SK-N-SH (cell line): Measurements from ENCODE around the gene BMPR1A. TPM values are rescaled to one million over a fixed set of nuclear protein-coding genes. Genes with fewer than 3 reads are reported as not detected.
A peak's percentile ranks its signal among the peaks of the same experiment; 100 is the strongest.

Experiments
- CTCF ChIA-PET: fragments of 300-600, 350-600 bp; formaldehyde crosslinking; extraction: SDS; loops from one replicate; lab custom pipeline; 2021; lab: Yijun Ruan, JAX
- POLR2A ChIA-PET: fragments of 350-600 bp; sonication (Branson Sonifier 250); formaldehyde crosslinking; extraction: SDS; loops from one replicate; lab custom pipeline; 2020; ENCODE audit warnings: antibody characterized with exemption, inconsistent platforms; lab: Yijun Ruan, JAX
- DNase-seq: peaks from one replicate; pipeline ENCODE4 v3.0.0; 2012
- H2AFZ ChIP-seq: fragments of 200-600 bp; sonication (generic); 2 replicates; pipeline ENCODE4 v1.8.1; 2016; ENCODE audit warnings: antibody characterized with exemption, mild to moderate bottlenecking, low read depth
- H3F3A ChIP-seq: fragments of 200-600 bp; sonication (generic); replicated peaks from 2 replicates; pipeline ENCODE3; 2016; ENCODE audit warnings: antibody characterized with exemption, mild to moderate bottlenecking; ENCODE audit not compliant: insufficient read depth
- H3K27ac ChIP-seq, 2 experiments: fragments of 200-500 bp in 1 of 2; fragments of 200-600 bp in 1 of 2; sonication (Bioruptor generic) in 1 of 2; sonication (generic), shearing (Covaris generic) in 1 of 2; 2 replicates each; pipeline versions ENCODE4 v1.5.1 to v1.6.1; 2014 to 2016; ENCODE audit warnings: low read depth in 2 of 2, inconsistent platforms in 1 of 2, low read length in 1 of 2, mild to moderate bottlenecking in 1 of 2, mixed read lengths in 1 of 2
- H3K27me3 ChIP-seq: fragments of 200-600 bp; sonication (generic), shearing (Covaris generic); 2 replicates; pipeline ENCODE4 v1.6.1; 2016; ENCODE audit warnings: mixed run types; ENCODE audit not compliant: insufficient read depth
- H3K36me3 ChIP-seq, 2 experiments: fragments of 200-500 bp in 1 of 2; fragments of 200-600 bp in 1 of 2; sonication (Bioruptor generic) in 1 of 2; sonication (generic) in 1 of 2; replicated peaks in 1 of 2; 2 replicates each; pipeline versions ENCODE3 to v1.5.1; 2014 to 2016; ENCODE audit warnings: low read length in 1 of 2, mild to moderate bottlenecking in 1 of 2; ENCODE audit not compliant: insufficient read depth in 2 of 2, control insufficient read depth in 1 of 2
- H3K4me1 ChIP-seq, 2 experiments: fragments of 200-500 bp in 1 of 2; fragments of 200-600 bp in 1 of 2; sonication (Bioruptor generic) in 1 of 2; sonication (generic), shearing (Covaris generic) in 1 of 2; 2 replicates each; pipeline versions ENCODE4 v1.5.1 to v1.6.1; 2014 to 2016; ENCODE audit warnings: low read depth in 1 of 2, low read length in 1 of 2, mixed run types in 1 of 2; ENCODE audit not compliant: insufficient read depth in 2 of 2, control insufficient read depth in 1 of 2
- H3K4me2 ChIP-seq: fragments of 200-600 bp; sonication (generic), shearing (Covaris generic); 2 replicates; pipeline ENCODE4 v1.6.1; 2017; ENCODE audit warnings: mixed run types
- H3K4me3 ChIP-seq, 2 experiments: fragments of 200-500 bp in 1 of 2; fragments of 200-600 bp in 1 of 2; sonication (Bioruptor generic) in 1 of 2; sonication (generic), shearing (Covaris generic) in 1 of 2; 2 replicates each; pipeline versions ENCODE4 v1.5.1 to v1.8.1; 2014 to 2016; ENCODE audit warnings: low read depth in 2 of 2, inconsistent platforms in 1 of 2, low read length in 1 of 2, mild to moderate bottlenecking in 1 of 2, mixed read lengths in 1 of 2, moderate library complexity in 1 of 2
- H3K79me2 ChIP-seq: fragments of 200-600 bp; sonication (generic); 2 replicates; pipeline ENCODE4 v1.8.1; 2017; ENCODE audit warnings: mild to moderate bottlenecking; ENCODE audit not compliant: insufficient read depth
- H3K9ac ChIP-seq: fragments of 200-600 bp; sonication (generic); 2 replicates; pipeline ENCODE4 v1.6.1; 2017; ENCODE audit warnings: mixed run types
- H3K9me2 ChIP-seq: fragments of 200-600 bp; sonication (generic); 2 replicates; pipeline ENCODE4 v1.6.1; 2017; ENCODE audit warnings: mixed run types
- H3K9me3 ChIP-seq: fragments of 200-600 bp; sonication (generic); 2 replicates; pipeline ENCODE4 v1.6.1; 2017; ENCODE audit warnings: mixed run types, mild to moderate bottlenecking, moderate library complexity
- H4K20me1 ChIP-seq: fragments of 200-600 bp; sonication (generic); 2 replicates; pipeline ENCODE4 v1.6.1; 2017; ENCODE audit warnings: mild to moderate bottlenecking, mixed run types; ENCODE audit not compliant: insufficient read depth
- CHD2 ChIP-seq: fragments of 150-350 bp; IDR thresholded peaks from 2 replicates; pipeline ENCODE4 v1.6.1; 2018; ENCODE audit warnings: low read length; ENCODE audit not compliant: partially characterized antibody
- ELF1 ChIP-seq: IDR thresholded peaks from 2 replicates; pipeline ENCODE4 v1.4.0; 2012
- EP300 ChIP-seq, 2 experiments: IDR thresholded peaks; 2 replicates each; pipeline versions ENCODE4 v1.4.0 to v1.6.1; 2012; ENCODE audit warnings: borderline replicate concordance in 1 of 2, low read depth in 1 of 2, low read length in 1 of 2
- FOXM1 ChIP-seq: IDR thresholded peaks from 2 replicates; pipeline ENCODE4 v1.4.0; 2012; ENCODE audit warnings: low read depth, mild to moderate bottlenecking
- GATA2 ChIP-seq: sonication (generic); formaldehyde crosslinking; IDR thresholded peaks from 2 replicates; pipeline ENCODE4 v1.5.0; 2020; ENCODE audit warnings: mild to moderate bottlenecking, missing genetic modification reagents
- JUND ChIP-seq: IDR thresholded peaks from 2 replicates; pipeline ENCODE4 v1.4.0; 2012
- MXI1 ChIP-seq: IDR thresholded peaks from 2 replicates; pipeline ENCODE4 v1.6.1; 2012; ENCODE audit warnings: mild to moderate bottlenecking, low read depth, low read length, improper control_type of control experiment
- NFIC ChIP-seq: IDR thresholded peaks from 2 replicates; pipeline ENCODE4 v1.4.0; 2012; ENCODE audit warnings: borderline replicate concordance
- PBX3 ChIP-seq: IDR thresholded peaks from 2 replicates; pipeline ENCODE4; 2012
- POLR2AphosphoS5 ChIP-seq: IDR thresholded peaks from 2 replicates; pipeline ENCODE4 v1.6.1; 2012; ENCODE audit warnings: low read depth, low read length
- REST ChIP-seq: IDR thresholded peaks from 2 replicates; pipeline ENCODE4 v1.6.1; 2012; ENCODE audit warnings: mild to moderate bottlenecking, low read depth, low read length, moderate library complexity
- RXRA ChIP-seq: IDR thresholded peaks from 2 replicates; pipeline ENCODE4 v1.4.0; 2012; ENCODE audit warnings: low read depth, mild to moderate bottlenecking, borderline replicate concordance
- SIN3A ChIP-seq: IDR thresholded peaks from 2 replicates; pipeline ENCODE4 v1.6.1; 2012; ENCODE audit warnings: low read depth, mild to moderate bottlenecking, low read length, moderate library complexity, borderline replicate concordance
- SMC3 ChIP-seq: IDR thresholded peaks from 2 replicates; pipeline ENCODE4 v1.6.1; 2012; ENCODE audit warnings: low read depth, low read length, improper control_type of control experiment
- TCF12 ChIP-seq: IDR thresholded peaks from 2 replicates; pipeline ENCODE4 v1.4.0; 2012
- YY1 ChIP-seq: IDR thresholded peaks from 2 replicates; pipeline ENCODE4 v1.4.0; 2012; ENCODE audit warnings: low read depth, mild to moderate bottlenecking
- WGBS: methylation state at CpG from one replicate; pipeline ENCODE4 v1.1.6; 2017; ENCODE audit warnings: low lambda C conversion rate; 5-methylcytosine and 5-hydroxymethylcytosine counted together
- polyA plus RNA-seq, 3 experiments: library from polyadenylated mRNA; depleted of rRNA; stranded (reverse); fragments of >200 nt; gene quantifications; 2 replicates each; pipeline ENCODE4 v1.2.3, GENCODE V29; 2012
- TF ChIP-seq, protein P1 (sequence below): fragments of 200-600 bp; sonication (generic); IDR thresholded peaks from 2 replicates; pipeline ENCODE4 v1.6.1; 2017; ENCODE audit warnings: antibody characterized with exemption, mild to moderate bottlenecking, moderate library complexity
- TF ChIP-seq, protein P2 (sequence below): fragments of 150-350 bp; IDR thresholded peaks from 2 replicates; pipeline ENCODE4 v1.6.1; 2016; ENCODE audit warnings: mild to moderate bottlenecking, low read depth, low read length
- TF ChIP-seq, protein P3 (sequence below): IDR thresholded peaks from 2 replicates; pipeline ENCODE4 v1.4.0; 2012; ENCODE audit warnings: low read depth, borderline replicate concordance

BMPR1A gene
- polyA plus RNA-seq, 1 of the 3 experiments (the other 2 are of a cell fraction) = 12.7 TPM

GRCh38 chr10:86730227-86730626 is 26.2 kb upstream of the BMPR1A start:
- no peaks in the 10 kb centered on the region for H4K20me1 ChIP-seq
- H3K27me3 ChIP-seq = no peaks in the 10 kb centered on the region
- WGBS = 100% methylated on average over 1 of the region's 1 CpG
- peak; percentile 58 for DNase-seq
- ChIA-PET POLR2A (no interaction called here), CTCF (interaction anchor here (0.6 to 1.3 kb wide), 4 partner anchors 18 to 168 kb away, joined by 3 to 5 read pairs (median 3); no protein-coding TSS in a partner anchor)
- no peaks in the 10 kb centered on the region for H3K9me2 ChIP-seq
- H3K9me3 ChIP-seq = no peaks in the 10 kb centered on the region
- no peak overlapping the region for H3K9ac ChIP-seq
- H3K79me2 ChIP-seq = no peaks in the 10 kb centered on the region
- no peak overlapping the region for H3K4me2 ChIP-seq
- H3K27ac ChIP-seq = no peak overlapping the region
- no peak for TF ChIP-seq EP300 (IDR thresholded peaks at IDR 0.05; ENCODE audit: borderline replicate concordance in 1 of 2, low read depth in 1 of 2, low read length in 1 of 2)
- TF ChIP-seq NFIC = peak; percentile 79
- TF ChIP-seq MXI1 = 0 out of 2 replicates have a peak, but pooled peaks have one; percentile 23
- H3K4me1 ChIP-seq = peaks cover 0 to 8% of the 10 kb centered on the region in 2 experiments; a peak in 1 of 4 replicates
- no peak overlapping the region for H2AFZ ChIP-seq
- no peak overlapping the region for H3K4me3 ChIP-seq
- H3F3A ChIP-seq = no peaks in the 10 kb centered on the region
- no peaks in the 10 kb centered on the region for H3K36me3 ChIP-seq

GRCh38 chr10:86732771-86733170 is 23.6 kb upstream of the BMPR1A start:
- H3K27ac ChIP-seq = no peak overlapping the region
- no peaks in the 10 kb centered on the region for H3K36me3 ChIP-seq
- no peak overlapping the region for H2AFZ ChIP-seq
- peaks cover 0 to 8% of the 10 kb centered on the region in 2 experiments; a peak in 1 of 4 replicates for H3K4me1 ChIP-seq
- CTCF ChIA-PET = interaction anchor here (0.8 to 1.0 kb wide), 3 partner anchors 8 to 118 kb away, joined by 3 read pairs; no protein-coding TSS in a partner anchor
- no peaks in the 10 kb centered on the region for H3K9me3 ChIP-seq
- no peaks in the 10 kb centered on the region for H4K20me1 ChIP-seq
- H3K4me2 ChIP-seq = no peak overlapping the region
- H3K9ac ChIP-seq = no peak overlapping the region
- H3K9me2 ChIP-seq = no peaks in the 10 kb centered on the region
- no peaks in the 10 kb centered on the region for H3F3A ChIP-seq
- no peak for DNase-seq
- POLR2A ChIA-PET = interaction anchor here (0.7 kb wide), 1 partner anchor 23 kb away, joined by 3 read pairs; no protein-coding TSS in a partner anchor
- no peaks in the 10 kb centered on the region; the same call in 1 of the 2 replicates for H3K79me2 ChIP-seq
- TF ChIP-seq FOXM1 (no peak), JUND (no peak), GATA2 (CRISPR knock-in tag) (no peak), POLR2AphosphoS5 (no peak), SIN3A (no peak), PBX3 (no peak), YY1 (no peak), CHD2 (no peak), EP300 (IDR thresholded peaks at IDR 0.05; ENCODE audit: borderline replicate concordance in 1 of 2, low read depth in 1 of 2, low read length in 1 of 2) (no peak), REST (no peak), ELF1 (no peak), SMC3 (no peak), RXRA (no peak), NFIC (no peak), TCF12 (no peak)
- TF ChIP-seq, protein P1, sequence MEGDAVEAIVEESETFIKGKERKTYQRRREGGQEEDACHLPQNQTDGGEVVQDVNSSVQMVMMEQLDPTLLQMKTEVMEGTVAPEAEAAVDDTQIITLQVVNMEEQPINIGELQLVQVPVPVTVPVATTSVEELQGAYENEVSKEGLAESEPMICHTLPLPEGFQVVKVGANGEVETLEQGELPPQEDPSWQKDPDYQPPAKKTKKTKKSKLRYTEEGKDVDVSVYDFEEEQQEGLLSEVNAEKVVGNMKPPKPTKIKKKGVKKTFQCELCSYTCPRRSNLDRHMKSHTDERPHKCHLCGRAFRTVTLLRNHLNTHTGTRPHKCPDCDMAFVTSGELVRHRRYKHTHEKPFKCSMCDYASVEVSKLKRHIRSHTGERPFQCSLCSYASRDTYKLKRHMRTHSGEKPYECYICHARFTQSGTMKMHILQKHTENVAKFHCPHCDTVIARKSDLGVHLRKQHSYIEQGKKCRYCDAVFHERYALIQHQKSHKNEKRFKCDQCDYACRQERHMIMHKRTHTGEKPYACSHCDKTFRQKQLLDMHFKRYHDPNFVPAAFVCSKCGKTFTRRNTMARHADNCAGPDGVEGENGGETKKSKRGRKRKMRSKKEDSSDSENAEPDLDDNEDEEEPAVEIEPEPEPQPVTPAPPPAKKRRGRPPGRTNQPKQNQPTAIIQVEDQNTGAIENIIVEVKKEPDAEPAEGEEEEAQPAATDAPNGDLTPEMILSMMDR = no peak
- TF ChIP-seq, protein P2, sequence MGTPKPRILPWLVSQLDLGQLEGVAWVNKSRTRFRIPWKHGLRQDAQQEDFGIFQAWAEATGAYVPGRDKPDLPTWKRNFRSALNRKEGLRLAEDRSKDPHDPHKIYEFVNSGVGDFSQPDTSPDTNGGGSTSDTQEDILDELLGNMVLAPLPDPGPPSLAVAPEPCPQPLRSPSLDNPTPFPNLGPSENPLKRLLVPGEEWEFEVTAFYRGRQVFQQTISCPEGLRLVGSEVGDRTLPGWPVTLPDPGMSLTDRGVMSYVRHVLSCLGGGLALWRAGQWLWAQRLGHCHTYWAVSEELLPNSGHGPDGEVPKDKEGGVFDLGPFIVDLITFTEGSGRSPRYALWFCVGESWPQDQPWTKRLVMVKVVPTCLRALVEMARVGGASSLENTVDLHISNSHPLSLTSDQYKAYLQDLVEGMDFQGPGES = no peak
- TF ChIP-seq, protein P3, sequence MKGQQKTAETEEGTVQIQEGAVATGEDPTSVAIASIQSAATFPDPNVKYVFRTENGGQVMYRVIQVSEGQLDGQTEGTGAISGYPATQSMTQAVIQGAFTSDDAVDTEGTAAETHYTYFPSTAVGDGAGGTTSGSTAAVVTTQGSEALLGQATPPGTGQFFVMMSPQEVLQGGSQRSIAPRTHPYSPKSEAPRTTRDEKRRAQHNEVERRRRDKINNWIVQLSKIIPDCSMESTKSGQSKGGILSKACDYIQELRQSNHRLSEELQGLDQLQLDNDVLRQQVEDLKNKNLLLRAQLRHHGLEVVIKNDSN = no peak
- no peak overlapping the region for H3K4me3 ChIP-seq
- no peaks in the 10 kb centered on the region for H3K27me3 ChIP-seq
- 89% methylated on average over 9 of the region's 13 CpGs for WGBS
